ENCODE data around the gene SELENOF. TPM values are rescaled to one million over a fixed set of nuclear protein-coding genes. Genes with fewer than 3 reads are reported as not detected.

The SELENOF gene
- total RNA-seq, 1 experiment from 2014 or later: 175 TPM

DNA sequence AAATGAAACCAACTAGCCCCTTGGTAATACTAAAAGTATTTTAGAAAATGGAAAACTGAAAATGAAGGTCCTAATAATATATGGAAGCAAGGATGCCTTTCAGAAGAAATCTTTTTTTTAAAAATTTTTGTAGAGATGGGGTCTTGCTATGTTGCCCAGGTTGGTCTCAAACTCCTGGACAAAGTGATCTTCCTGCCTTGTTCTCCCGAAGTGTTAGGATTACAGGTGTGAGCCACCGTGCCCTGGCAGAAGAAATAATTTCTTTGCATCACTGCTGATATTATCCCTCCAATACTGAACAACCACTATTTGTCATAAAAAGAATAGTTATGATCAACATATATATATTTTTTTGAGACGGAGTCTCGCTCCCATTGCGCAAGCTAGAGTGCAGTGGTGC lies 25.6 kb downstream of the SELENOF start:
- H3K79me2 ChIP-seq (ENCODE audit: insufficient read depth, low read length): peaks cover 76% of the 10 kb centered on the region
- POLR2A ChIA-PET: no interaction called here

DNA sequence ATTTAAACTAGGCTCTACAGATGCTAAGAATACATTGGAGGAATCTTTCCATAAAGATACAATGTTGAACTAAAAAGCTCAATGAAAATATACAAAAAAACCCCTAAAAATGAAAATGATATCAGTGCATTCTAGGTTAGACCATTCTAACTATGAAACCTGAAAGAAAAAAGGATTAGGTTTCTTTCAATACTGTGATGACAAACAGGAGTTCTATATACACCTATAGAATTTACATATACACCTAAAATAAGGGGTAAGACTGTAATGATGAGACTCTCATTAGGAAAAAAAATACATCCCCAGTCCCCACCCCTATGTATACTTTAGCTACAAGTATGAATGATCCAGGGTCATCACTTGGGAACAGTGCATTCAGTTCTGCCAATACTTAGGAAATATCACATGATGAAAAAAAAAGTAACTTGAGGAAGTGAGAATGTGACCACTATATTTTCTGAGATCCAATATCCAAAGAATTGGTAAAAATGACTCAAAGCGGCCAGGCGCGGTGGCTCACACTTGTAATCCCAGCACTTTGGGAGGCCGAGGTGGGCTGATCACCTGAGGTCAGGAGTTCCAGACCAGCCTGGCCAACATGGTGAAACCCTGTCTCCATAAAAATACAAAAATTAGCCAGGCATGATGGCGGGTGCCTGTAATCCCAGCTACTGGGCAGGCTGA lies 26.3 kb downstream of the SELENOF start:
- no peaks in the 10 kb centered on the region for H3K4me1 ChIP-seq (ENCODE audit: control insufficient read depth in 1 of 2, insufficient read depth in 2 of 2, low read length in 2 of 2)
- H3K36me3 ChIP-seq (ENCODE audit: control insufficient read depth in 1 of 2, insufficient read depth in 2 of 2, low read length in 2 of 2): no peaks in the 10 kb centered on the region
- peaks cover 70% of the 10 kb centered on the region for H3K79me2 ChIP-seq (ENCODE audit: insufficient read depth, low read length)
- peaks cover 11% of the 10 kb centered on the region; the same call in 1 of the 2 replicates for H4K20me1 ChIP-seq (ENCODE audit: insufficient read depth)
- no TSS peak for BruUV-seq (replicated peaks)
- H3K9me2 ChIP-seq (ENCODE audit: insufficient read depth): no peaks in the 10 kb centered on the region
- ChIA-PET POLR2A (no interaction called here), RAD21 (ENCODE audit: low non-redundant PET in 1 of 2, low total read pairs in 2 of 2, uncharacterized antibody in 2 of 2, unreplicated experiment in 2 of 2) (interaction anchor here in 1 of 2 experiments (0.6 kb wide), 1 partner anchor 26 kb away, joined by 3 read pairs; no protein-coding TSS in a partner anchor), CTCF (no interaction called here)
- no peaks in the 10 kb centered on the region for H3K9me3 ChIP-seq (ENCODE audit: control insufficient read depth in 1 of 2, insufficient read depth in 1 of 2, low read depth in 1 of 2, low read length in 2 of 2)
- ATAC-seq: no peak
- no peak for DNase-seq (ENCODE audit: low read depth, low spot score)
- no peak overlapping the region for H3K27ac ChIP-seq (ENCODE audit: low read depth, low read length)
- no peak overlapping the region for H3K4me2 ChIP-seq (ENCODE audit: low read length)
- no peak overlapping the region for H3K4me3 ChIP-seq (replicated peaks in 1 of 2; ENCODE audit: low read depth in 1 of 2, low read length in 2 of 2)
- H3K27me3 ChIP-seq (ENCODE audit: insufficient read depth, low read length): no peaks in the 10 kb centered on the region
- TF ChIP-seq SRF (IDR thresholded peaks at IDR 0.05; ENCODE audit: low read depth) (no peak), EGR1 (IDR thresholded peaks at IDR 0.05; ENCODE audit: low read depth) (no peak), SIN3A (IDR thresholded peaks at IDR 0.05; ENCODE audit: low read depth) (no peak), EZH2phosphoT487 (IDR thresholded peaks at IDR 0.05; ENCODE audit: borderline replicate concordance) (no peak), TCF7L2 (IDR thresholded peaks at IDR 0.05; ENCODE audit: borderline replicate concordance, extremely low read depth, insufficient read depth, insufficient read length) (no peak), JUND (IDR thresholded peaks at IDR 0.05) (no peak), EZH2 (IDR thresholded peaks at IDR 0.05) (no peak), CBX3 (IDR thresholded peaks at IDR 0.05; ENCODE audit: low read depth) (no peak)
- TF ChIP-seq, protein P1, sequence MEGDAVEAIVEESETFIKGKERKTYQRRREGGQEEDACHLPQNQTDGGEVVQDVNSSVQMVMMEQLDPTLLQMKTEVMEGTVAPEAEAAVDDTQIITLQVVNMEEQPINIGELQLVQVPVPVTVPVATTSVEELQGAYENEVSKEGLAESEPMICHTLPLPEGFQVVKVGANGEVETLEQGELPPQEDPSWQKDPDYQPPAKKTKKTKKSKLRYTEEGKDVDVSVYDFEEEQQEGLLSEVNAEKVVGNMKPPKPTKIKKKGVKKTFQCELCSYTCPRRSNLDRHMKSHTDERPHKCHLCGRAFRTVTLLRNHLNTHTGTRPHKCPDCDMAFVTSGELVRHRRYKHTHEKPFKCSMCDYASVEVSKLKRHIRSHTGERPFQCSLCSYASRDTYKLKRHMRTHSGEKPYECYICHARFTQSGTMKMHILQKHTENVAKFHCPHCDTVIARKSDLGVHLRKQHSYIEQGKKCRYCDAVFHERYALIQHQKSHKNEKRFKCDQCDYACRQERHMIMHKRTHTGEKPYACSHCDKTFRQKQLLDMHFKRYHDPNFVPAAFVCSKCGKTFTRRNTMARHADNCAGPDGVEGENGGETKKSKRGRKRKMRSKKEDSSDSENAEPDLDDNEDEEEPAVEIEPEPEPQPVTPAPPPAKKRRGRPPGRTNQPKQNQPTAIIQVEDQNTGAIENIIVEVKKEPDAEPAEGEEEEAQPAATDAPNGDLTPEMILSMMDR (IDR thresholded peaks at IDR 0.05 in 2 of 3, conservative IDR thresholded peaks at IDR 0.05 in 1 of 3; ENCODE audit: borderline replicate concordance in 1 of 3, insufficient read depth in 1 of 3, low read depth in 2 of 3, low read length in 2 of 3): no peak
- TF ChIP-seq, protein P2, sequence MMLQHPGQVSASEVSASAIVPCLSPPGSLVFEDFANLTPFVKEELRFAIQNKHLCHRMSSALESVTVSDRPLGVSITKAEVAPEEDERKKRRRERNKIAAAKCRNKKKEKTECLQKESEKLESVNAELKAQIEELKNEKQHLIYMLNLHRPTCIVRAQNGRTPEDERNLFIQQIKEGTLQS (IDR thresholded peaks at IDR 0.05): no peak
- H3K9ac ChIP-seq (ENCODE audit: low read length): no peak overlapping the region
- intact Hi-C loops (cut with micrococcal nuclease): no loop called here
- H2AFZ ChIP-seq (ENCODE audit: low read depth, low read length, poor library complexity, severe bottlenecking): no peak overlapping the region

More for the DNA sequence above, 25.6 kb downstream of the SELENOF start:
- no peak overlapping the region for H3K27ac ChIP-seq (ENCODE audit: low read depth, low read length)
- no peaks in the 10 kb centered on the region for H3K4me1 ChIP-seq (ENCODE audit: control insufficient read depth in 1 of 2, insufficient read depth in 2 of 2, low read length in 2 of 2)
- DNase-seq (ENCODE audit: low read depth, low spot score) (no peak), ATAC-seq (no peak)
- no peak overlapping the region for H3K4me3 ChIP-seq (replicated peaks in 1 of 2; ENCODE audit: low read depth in 1 of 2, low read length in 2 of 2)
- H3K4me2 ChIP-seq (ENCODE audit: low read length): no peak overlapping the region
- no TSS peak for BruUV-seq (replicated peaks)
- no peaks in the 10 kb centered on the region for H3K9me2 ChIP-seq (ENCODE audit: insufficient read depth)
- H3K27me3 ChIP-seq (ENCODE audit: insufficient read depth, low read length): no peaks in the 10 kb centered on the region
- intact Hi-C loops (cut with micrococcal nuclease): no loop called here
- H4K20me1 ChIP-seq (ENCODE audit: insufficient read depth): peaks cover 11% of the 10 kb centered on the region; the same call in 1 of the 2 replicates
- ChIA-PET RAD21 (ENCODE audit: low non-redundant PET in 1 of 2, low total read pairs in 2 of 2, uncharacterized antibody in 2 of 2, unreplicated experiment in 2 of 2) (interaction anchor here in 1 of 2 experiments (0.6 kb wide), 1 partner anchor 27 kb away, joined by 3 read pairs; no protein-coding TSS in a partner anchor), CTCF (no interaction called here)
- H3K9me3 ChIP-seq (ENCODE audit: control insufficient read depth in 1 of 2, insufficient read depth in 1 of 2, low read depth in 1 of 2, low read length in 2 of 2): no peaks in the 10 kb centered on the region
- no peak overlapping the region for H3K9ac ChIP-seq (ENCODE audit: low read length)
- no peak overlapping the region for H2AFZ ChIP-seq (ENCODE audit: low read depth, low read length, poor library complexity, severe bottlenecking)
- no peak for TF ChIP-seq ELF1 (IDR thresholded peaks at IDR 0.05; ENCODE audit: borderline replicate concordance, low read depth)
- TF ChIP-seq RAD21 (IDR thresholded peaks at IDR 0.05; ENCODE audit: low read depth): no peak
- no peak for TF ChIP-seq EGR1 (IDR thresholded peaks at IDR 0.05; ENCODE audit: low read depth)
- no peak for TF ChIP-seq CBX3 (IDR thresholded peaks at IDR 0.05; ENCODE audit: low read depth)
- no peaks in the 10 kb centered on the region for H3K36me3 ChIP-seq (ENCODE audit: control insufficient read depth in 1 of 2, insufficient read depth in 2 of 2, low read length in 2 of 2)
